ENCODE measurements around the gene FBN3.

DNA sequence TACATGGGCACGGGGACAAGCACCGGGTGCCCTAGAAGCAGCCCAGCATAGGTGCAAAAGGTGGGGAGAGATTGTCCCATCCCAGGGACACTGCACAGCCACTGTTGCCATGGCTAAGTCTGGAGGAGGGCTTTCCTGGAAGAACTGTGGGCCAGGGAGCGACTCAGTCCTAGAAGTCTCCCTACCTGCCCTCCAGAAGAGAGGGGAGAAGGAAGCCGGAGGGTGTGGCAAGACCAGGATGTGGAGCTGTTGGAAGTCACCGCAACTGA, 2.3 kb upstream of the FBN3 start:
- TF ChIP-seq, protein P1, sequence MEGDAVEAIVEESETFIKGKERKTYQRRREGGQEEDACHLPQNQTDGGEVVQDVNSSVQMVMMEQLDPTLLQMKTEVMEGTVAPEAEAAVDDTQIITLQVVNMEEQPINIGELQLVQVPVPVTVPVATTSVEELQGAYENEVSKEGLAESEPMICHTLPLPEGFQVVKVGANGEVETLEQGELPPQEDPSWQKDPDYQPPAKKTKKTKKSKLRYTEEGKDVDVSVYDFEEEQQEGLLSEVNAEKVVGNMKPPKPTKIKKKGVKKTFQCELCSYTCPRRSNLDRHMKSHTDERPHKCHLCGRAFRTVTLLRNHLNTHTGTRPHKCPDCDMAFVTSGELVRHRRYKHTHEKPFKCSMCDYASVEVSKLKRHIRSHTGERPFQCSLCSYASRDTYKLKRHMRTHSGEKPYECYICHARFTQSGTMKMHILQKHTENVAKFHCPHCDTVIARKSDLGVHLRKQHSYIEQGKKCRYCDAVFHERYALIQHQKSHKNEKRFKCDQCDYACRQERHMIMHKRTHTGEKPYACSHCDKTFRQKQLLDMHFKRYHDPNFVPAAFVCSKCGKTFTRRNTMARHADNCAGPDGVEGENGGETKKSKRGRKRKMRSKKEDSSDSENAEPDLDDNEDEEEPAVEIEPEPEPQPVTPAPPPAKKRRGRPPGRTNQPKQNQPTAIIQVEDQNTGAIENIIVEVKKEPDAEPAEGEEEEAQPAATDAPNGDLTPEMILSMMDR (IDR thresholded peaks at IDR 0.05): no peak
- TF ChIP-seq POLR2A (IDR thresholded peaks at IDR 0.05): no peak
